ENCODE measurements around the gene ART3.

ART3 gene

GRCh38 chr4:76153356-76153755 lies 78.8 kb downstream of the ART3 start:
- no peak for DNase-seq

- DNase-seq = no peak
These were observed 81.5 kb downstream of the ART3 start for GRCh38 chr4:76155979-76156378.

GRCh38 chr4:76156635-76157034 lies 82.1 kb downstream of the ART3 start:
- DNase-seq = no peak

- no peak for DNase-seq
These were observed 85.8 kb downstream of the ART3 start for GRCh38 chr4:76160355-76160754.
